ENCODE results near the gene PPP1R12B. TPM values are rescaled to one million over a fixed set of nuclear protein-coding genes. Genes with fewer than 3 reads are reported as not detected.
"Not testable (repeated sequence)": the region's sequence is repeated elsewhere in the genome, so short reads cannot be mapped to it uniquely, and the experiment has no call there.

PPP1R12B gene
- total RNA-seq, 1 donor from 2014 or later, result 7.2 TPM

- not testable (repeated sequence) for H3K9me3 Mint-ChIP-seq (ENCODE audit: unreplicated experiment); H3K27me3 Mint-ChIP-seq (ENCODE audit: unreplicated experiment); DNase-seq (ENCODE audit: low spot score); H3K4me3 Mint-ChIP-seq (ENCODE audit: unreplicated experiment); H3K36me3 Mint-ChIP-seq (ENCODE audit: low read depth, unreplicated experiment); H3K4me1 Mint-ChIP-seq (ENCODE audit: unreplicated experiment)
- H3K27ac Mint-ChIP-seq (ENCODE audit: unreplicated experiment), result peak overlapping the region; percentile 16
Observed at GRCh38 chr1:202539583-202539982, 191.1 kb downstream of the PPP1R12B start.

- Mint-ChIP-seq H3K4me1 (ENCODE audit: unreplicated experiment) (peaks cover 9% of the 10 kb centered on the region), H3K27me3 (ENCODE audit: unreplicated experiment) (no peaks in the 10 kb centered on the region), H3K4me3 (ENCODE audit: unreplicated experiment) (no peak overlapping the region), H3K27ac (ENCODE audit: unreplicated experiment) (no peak overlapping the region), H3K36me3 (ENCODE audit: low read depth, unreplicated experiment) (no peaks in the 10 kb centered on the region), H3K9me3 (ENCODE audit: unreplicated experiment) (no peaks in the 10 kb centered on the region)
- TF ChIP-seq CTCF (IDR thresholded peaks at IDR 0.05; ENCODE audit: unreplicated experiment), result no peak
- no peak for DNase-seq (ENCODE audit: low spot score)
Observed at GRCh38 chr1:202540014-202540413, 191.5 kb downstream of the PPP1R12B start.

- Mint-ChIP-seq H3K4me3 (ENCODE audit: unreplicated experiment) (no peak overlapping the region), H3K27me3 (ENCODE audit: unreplicated experiment) (no peaks in the 10 kb centered on the region), H3K9me3 (ENCODE audit: unreplicated experiment) (no peaks in the 10 kb centered on the region), H3K27ac (ENCODE audit: unreplicated experiment) (no peak overlapping the region), H3K4me1 (ENCODE audit: unreplicated experiment) (peaks cover 9% of the 10 kb centered on the region), H3K36me3 (ENCODE audit: low read depth, unreplicated experiment) (no peaks in the 10 kb centered on the region)
- DNase-seq (ENCODE audit: low spot score), result no peak
- no peak for TF ChIP-seq CTCF (IDR thresholded peaks at IDR 0.05; ENCODE audit: unreplicated experiment)
Observed at GRCh38 chr1:202540448-202540847, 191.9 kb downstream of the PPP1R12B start.

- H3K4me1 Mint-ChIP-seq (ENCODE audit: unreplicated experiment); H3K27me3 Mint-ChIP-seq (ENCODE audit: unreplicated experiment); H3K27ac Mint-ChIP-seq (ENCODE audit: unreplicated experiment); H3K9me3 Mint-ChIP-seq (ENCODE audit: unreplicated experiment); DNase-seq (ENCODE audit: low spot score); H3K4me3 Mint-ChIP-seq (ENCODE audit: unreplicated experiment); H3K36me3 Mint-ChIP-seq (ENCODE audit: low read depth, unreplicated experiment): not testable (repeated sequence)
Observed at GRCh38 chr1:202540858-202541257, 192.4 kb downstream of the PPP1R12B start.

GRCh38 chr1:202542415-202542814 is 193.9 kb downstream of the PPP1R12B start:
- not testable (repeated sequence) for H3K27me3 Mint-ChIP-seq (ENCODE audit: unreplicated experiment); H3K27ac Mint-ChIP-seq (ENCODE audit: unreplicated experiment); H3K9me3 Mint-ChIP-seq (ENCODE audit: unreplicated experiment); H3K36me3 Mint-ChIP-seq (ENCODE audit: low read depth, unreplicated experiment); H3K4me3 Mint-ChIP-seq (ENCODE audit: unreplicated experiment); DNase-seq (ENCODE audit: low spot score); H3K4me1 Mint-ChIP-seq (ENCODE audit: unreplicated experiment)

- not testable (repeated sequence) for H3K27ac Mint-ChIP-seq (ENCODE audit: unreplicated experiment); H3K4me1 Mint-ChIP-seq (ENCODE audit: unreplicated experiment); H3K4me3 Mint-ChIP-seq (ENCODE audit: unreplicated experiment); H3K36me3 Mint-ChIP-seq (ENCODE audit: low read depth, unreplicated experiment); H3K9me3 Mint-ChIP-seq (ENCODE audit: unreplicated experiment); DNase-seq (ENCODE audit: low spot score); H3K27me3 Mint-ChIP-seq (ENCODE audit: unreplicated experiment)
Observed at GRCh38 chr1:202543537-202543936, 195.0 kb downstream of the PPP1R12B start.

GRCh38 chr1:202544766-202545449 is 196.4 kb downstream of the PPP1R12B start:
- H3K4me1 Mint-ChIP-seq (ENCODE audit: unreplicated experiment); H3K9me3 Mint-ChIP-seq (ENCODE audit: unreplicated experiment); H3K27me3 Mint-ChIP-seq (ENCODE audit: unreplicated experiment); H3K27ac Mint-ChIP-seq (ENCODE audit: unreplicated experiment); H3K4me3 Mint-ChIP-seq (ENCODE audit: unreplicated experiment); DNase-seq (ENCODE audit: low spot score); H3K36me3 Mint-ChIP-seq (ENCODE audit: low read depth, unreplicated experiment): not testable (repeated sequence)

GRCh38 chr1:202545647-202546303 is 197.3 kb downstream of the PPP1R12B start:
- not testable (repeated sequence) for H3K27ac Mint-ChIP-seq (ENCODE audit: unreplicated experiment); DNase-seq (ENCODE audit: low spot score); H3K4me3 Mint-ChIP-seq (ENCODE audit: unreplicated experiment); H3K9me3 Mint-ChIP-seq (ENCODE audit: unreplicated experiment); H3K36me3 Mint-ChIP-seq (ENCODE audit: low read depth, unreplicated experiment); H3K27me3 Mint-ChIP-seq (ENCODE audit: unreplicated experiment); H3K4me1 Mint-ChIP-seq (ENCODE audit: unreplicated experiment)

- H3K4me3 Mint-ChIP-seq (ENCODE audit: unreplicated experiment); DNase-seq (ENCODE audit: low spot score); H3K4me1 Mint-ChIP-seq (ENCODE audit: unreplicated experiment); H3K27ac Mint-ChIP-seq (ENCODE audit: unreplicated experiment); H3K9me3 Mint-ChIP-seq (ENCODE audit: unreplicated experiment); H3K36me3 Mint-ChIP-seq (ENCODE audit: low read depth, unreplicated experiment); H3K27me3 Mint-ChIP-seq (ENCODE audit: unreplicated experiment): not testable (repeated sequence)
Observed at GRCh38 chr1:202546377-202546776, 197.9 kb downstream of the PPP1R12B start.

- not testable (repeated sequence) for H3K36me3 Mint-ChIP-seq (ENCODE audit: low read depth, unreplicated experiment); H3K27ac Mint-ChIP-seq (ENCODE audit: unreplicated experiment)
Observed at GRCh38 chr1:202546796-202547195, 198.3 kb downstream of the PPP1R12B start.

More at GRCh38 chr1:202546796-202547195, 198.3 kb downstream of the PPP1R12B start:
- not testable (repeated sequence) for H3K4me1 Mint-ChIP-seq (ENCODE audit: unreplicated experiment); DNase-seq (ENCODE audit: low spot score); H3K9me3 Mint-ChIP-seq (ENCODE audit: unreplicated experiment); H3K27me3 Mint-ChIP-seq (ENCODE audit: unreplicated experiment); H3K4me3 Mint-ChIP-seq (ENCODE audit: unreplicated experiment)
